ENCODE results near the gene SLC35F1. TPM values are rescaled to one million over a fixed set of nuclear protein-coding genes. Genes with fewer than 3 reads are reported as not detected.
A peak's percentile ranks its signal among the peaks of the same experiment; 100 is the strongest.

The SLC35F1 gene
- total RNA-seq, 1 donor from 2014 or later, result 0.23 TPM

DNA sequence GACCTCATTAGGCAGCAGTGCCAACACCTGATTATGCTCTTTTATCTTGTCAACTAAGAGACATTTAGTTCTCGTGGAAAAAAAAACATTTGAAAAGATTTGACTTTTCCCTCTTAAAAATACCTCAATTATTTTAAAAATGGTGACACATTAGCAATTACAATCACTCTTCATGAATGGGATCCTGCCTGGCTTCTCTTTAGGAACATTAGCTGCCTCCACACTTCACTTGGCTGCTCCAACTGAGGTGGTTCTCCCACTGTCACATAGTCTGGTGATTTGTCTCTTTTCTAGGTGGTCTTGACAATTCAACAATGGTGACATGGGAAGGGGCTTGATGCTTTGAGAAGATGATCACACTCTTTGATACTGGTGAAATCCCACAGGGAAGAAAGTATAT lies 26.2 kb upstream of the SLC35F1 start:
- Mint-ChIP-seq H3K4me3 (ENCODE audit: unreplicated experiment) (no peak overlapping the region), H3K9me3 (ENCODE audit: unreplicated experiment) (no peaks in the 10 kb centered on the region), H3K4me1 (ENCODE audit: unreplicated experiment) (no peaks in the 10 kb centered on the region), H3K27ac (ENCODE audit: unreplicated experiment) (no peak overlapping the region), H3K27me3 (ENCODE audit: unreplicated experiment) (no peaks in the 10 kb centered on the region), H3K36me3 (ENCODE audit: low read depth, unreplicated experiment) (no peaks in the 10 kb centered on the region)
- DNase-seq (ENCODE audit: low spot score), result no peak
- TF ChIP-seq, protein P1, sequence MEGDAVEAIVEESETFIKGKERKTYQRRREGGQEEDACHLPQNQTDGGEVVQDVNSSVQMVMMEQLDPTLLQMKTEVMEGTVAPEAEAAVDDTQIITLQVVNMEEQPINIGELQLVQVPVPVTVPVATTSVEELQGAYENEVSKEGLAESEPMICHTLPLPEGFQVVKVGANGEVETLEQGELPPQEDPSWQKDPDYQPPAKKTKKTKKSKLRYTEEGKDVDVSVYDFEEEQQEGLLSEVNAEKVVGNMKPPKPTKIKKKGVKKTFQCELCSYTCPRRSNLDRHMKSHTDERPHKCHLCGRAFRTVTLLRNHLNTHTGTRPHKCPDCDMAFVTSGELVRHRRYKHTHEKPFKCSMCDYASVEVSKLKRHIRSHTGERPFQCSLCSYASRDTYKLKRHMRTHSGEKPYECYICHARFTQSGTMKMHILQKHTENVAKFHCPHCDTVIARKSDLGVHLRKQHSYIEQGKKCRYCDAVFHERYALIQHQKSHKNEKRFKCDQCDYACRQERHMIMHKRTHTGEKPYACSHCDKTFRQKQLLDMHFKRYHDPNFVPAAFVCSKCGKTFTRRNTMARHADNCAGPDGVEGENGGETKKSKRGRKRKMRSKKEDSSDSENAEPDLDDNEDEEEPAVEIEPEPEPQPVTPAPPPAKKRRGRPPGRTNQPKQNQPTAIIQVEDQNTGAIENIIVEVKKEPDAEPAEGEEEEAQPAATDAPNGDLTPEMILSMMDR (IDR thresholded peaks at IDR 0.05; ENCODE audit: unreplicated experiment), result no peak

DNA sequence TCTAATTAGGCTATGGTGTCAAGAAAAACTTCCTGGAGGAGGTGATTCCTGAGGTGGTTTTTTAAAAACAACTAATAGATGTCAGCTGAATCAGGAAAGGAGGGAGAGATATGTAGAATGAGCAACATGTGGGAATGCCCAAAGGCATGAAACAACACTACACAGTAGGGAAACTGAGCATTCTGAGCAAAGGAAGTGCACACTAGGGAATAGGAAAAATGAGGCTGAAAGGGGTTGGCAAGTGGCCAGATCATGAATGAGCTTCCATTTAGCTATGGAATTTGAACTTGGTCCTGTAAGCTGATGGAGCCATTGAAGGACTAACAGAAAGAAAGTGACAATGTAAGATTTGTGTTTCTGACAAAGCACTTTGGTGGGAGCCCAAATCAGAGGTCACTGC lies 16.9 kb upstream of the SLC35F1 start:
- no peaks in the 10 kb centered on the region for H3K36me3 Mint-ChIP-seq (ENCODE audit: low read depth, unreplicated experiment)
- TF ChIP-seq, protein P1 (IDR thresholded peaks at IDR 0.05; ENCODE audit: unreplicated experiment), result no peak
- peaks cover 1% of the 10 kb centered on the region for H3K27me3 Mint-ChIP-seq (ENCODE audit: unreplicated experiment)
- H3K4me1 Mint-ChIP-seq (ENCODE audit: unreplicated experiment), result no peaks in the 10 kb centered on the region
- H3K4me3 Mint-ChIP-seq (ENCODE audit: unreplicated experiment), result no peak overlapping the region
- no peak overlapping the region for H3K27ac Mint-ChIP-seq (ENCODE audit: unreplicated experiment)
- no peaks in the 10 kb centered on the region for H3K9me3 Mint-ChIP-seq (ENCODE audit: unreplicated experiment)
- DNase-seq (ENCODE audit: low spot score), result no peak

DNA sequence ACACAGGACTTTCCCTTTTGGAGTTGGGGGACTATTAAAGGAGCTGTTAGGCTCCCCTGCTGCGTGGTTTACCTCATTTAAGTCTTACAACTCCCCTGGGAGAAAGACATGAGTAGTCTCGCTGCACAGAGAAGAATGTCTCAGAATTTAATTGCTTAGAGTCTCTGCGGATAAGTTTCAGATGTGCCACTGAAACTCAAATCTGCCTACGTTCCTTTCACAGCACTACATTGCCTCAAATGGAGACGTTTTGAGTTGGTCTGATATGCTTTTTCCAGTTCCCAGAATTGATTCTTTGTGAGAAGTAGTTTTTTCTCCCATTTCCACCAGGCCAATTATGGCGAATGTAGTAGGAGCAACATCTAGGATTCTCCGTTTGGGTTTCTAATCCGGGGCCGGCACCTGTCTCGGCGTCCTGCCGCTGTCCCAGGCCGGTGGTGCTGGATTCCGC lies 532 bp upstream of the SLC35F1 start:
- no peak for DNase-seq (ENCODE audit: low spot score)
- peaks cover 11% of the 10 kb centered on the region for H3K27me3 Mint-ChIP-seq (ENCODE audit: unreplicated experiment)
- no peaks in the 10 kb centered on the region for H3K9me3 Mint-ChIP-seq (ENCODE audit: unreplicated experiment)
- H3K4me3 Mint-ChIP-seq (ENCODE audit: unreplicated experiment), result peak overlapping the region; percentile 91
- no peaks in the 10 kb centered on the region for H3K36me3 Mint-ChIP-seq (ENCODE audit: low read depth, unreplicated experiment)
- TF ChIP-seq, protein P1 (IDR thresholded peaks at IDR 0.05; ENCODE audit: unreplicated experiment), result no peak
- peaks cover 9% of the 10 kb centered on the region for H3K4me1 Mint-ChIP-seq (ENCODE audit: unreplicated experiment)
- no peak overlapping the region for H3K27ac Mint-ChIP-seq (ENCODE audit: unreplicated experiment)

DNA sequence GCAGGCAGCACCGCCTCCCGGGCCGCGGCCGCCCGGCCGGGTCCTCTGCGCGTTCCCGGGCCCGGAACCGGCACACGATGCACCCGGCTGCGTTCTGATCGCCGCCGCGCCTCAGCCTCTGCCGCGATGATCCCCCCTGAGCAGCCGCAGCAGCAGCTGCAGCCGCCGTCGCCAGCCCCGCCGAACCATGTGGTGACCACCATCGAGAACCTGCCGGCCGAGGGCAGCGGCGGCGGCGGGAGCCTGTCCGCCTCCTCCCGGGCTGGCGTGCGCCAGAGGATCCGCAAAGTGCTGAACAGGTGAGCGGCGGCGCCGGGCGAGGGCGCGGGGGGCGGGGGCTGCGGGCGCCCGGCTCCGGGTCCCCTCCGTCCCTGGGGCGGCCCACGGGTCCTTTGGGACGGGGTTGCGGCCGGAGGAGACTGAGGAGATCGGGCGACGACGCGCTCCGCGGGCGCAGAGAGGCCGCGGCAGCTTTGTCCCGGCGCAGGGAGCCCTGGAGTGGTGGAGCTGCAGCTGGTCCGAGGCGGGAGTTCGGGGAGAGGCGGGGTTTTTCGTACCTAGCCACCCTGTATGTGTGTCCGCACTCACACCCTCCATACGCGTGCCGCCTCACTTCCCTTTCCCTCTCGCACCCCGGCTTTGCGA lies 659 bp downstream of the SLC35F1 start:
- Mint-ChIP-seq H3K27me3 (ENCODE audit: unreplicated experiment) (peaks cover 11% of the 10 kb centered on the region), H3K9me3 (ENCODE audit: unreplicated experiment) (no peaks in the 10 kb centered on the region), H3K36me3 (ENCODE audit: low read depth, unreplicated experiment) (no peaks in the 10 kb centered on the region), H3K27ac (ENCODE audit: unreplicated experiment) (no peak overlapping the region), H3K4me1 (ENCODE audit: unreplicated experiment) (peaks cover 9% of the 10 kb centered on the region), H3K4me3 (ENCODE audit: unreplicated experiment) (no peak overlapping the region)
- TF ChIP-seq, protein P1 (IDR thresholded peaks at IDR 0.05; ENCODE audit: unreplicated experiment), result no peak
- DNase-seq (ENCODE audit: low spot score), result peak; percentile 45

DNA sequence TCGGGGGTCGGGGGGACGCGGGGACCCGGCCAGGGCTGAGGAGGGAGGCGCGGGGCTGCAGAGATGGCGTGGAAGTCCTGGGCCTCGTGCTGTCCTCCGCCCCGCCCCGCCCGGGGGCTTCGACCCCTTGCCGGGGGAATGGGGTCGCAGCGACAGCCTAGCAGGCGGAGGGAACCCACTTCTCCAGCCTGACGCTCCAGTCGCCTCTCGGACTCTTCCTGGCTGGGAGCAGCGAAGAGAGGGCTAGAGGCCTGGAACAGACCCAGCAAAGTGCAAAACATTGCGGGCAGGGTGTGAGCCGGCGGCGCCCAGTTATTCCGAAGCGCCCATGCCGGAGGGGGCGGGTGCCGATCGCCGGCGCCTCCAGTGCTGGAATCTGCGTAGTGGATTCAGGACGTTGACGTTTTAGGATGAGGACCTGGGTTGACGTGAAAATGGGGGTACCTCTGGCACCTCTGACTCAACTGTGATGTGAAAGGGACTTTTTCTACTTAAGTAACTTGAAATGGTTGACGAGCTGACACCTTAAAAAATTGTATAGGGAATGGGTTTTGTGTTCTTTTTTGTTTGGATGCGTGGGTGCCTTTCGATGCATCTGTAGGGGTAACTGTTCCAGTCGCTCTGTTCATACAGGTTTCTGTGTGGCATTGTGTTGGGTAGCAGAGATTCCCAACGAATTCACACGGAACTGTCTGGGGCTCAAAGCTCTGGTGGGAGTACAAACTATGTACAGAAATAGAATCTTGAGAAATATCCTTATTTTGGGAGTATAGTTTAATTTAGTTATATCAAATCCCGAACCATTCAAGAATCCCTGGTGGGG lies 1.4 kb downstream of the SLC35F1 start:
- H3K4me3 Mint-ChIP-seq (ENCODE audit: unreplicated experiment), result peak overlapping the region; percentile 76
- peaks cover 9% of the 10 kb centered on the region for H3K4me1 Mint-ChIP-seq (ENCODE audit: unreplicated experiment)
- peaks cover 11% of the 10 kb centered on the region for H3K27me3 Mint-ChIP-seq (ENCODE audit: unreplicated experiment)
- TF ChIP-seq, protein P1 (IDR thresholded peaks at IDR 0.05; ENCODE audit: unreplicated experiment), result no peak
- no peak overlapping the region for H3K27ac Mint-ChIP-seq (ENCODE audit: unreplicated experiment)
- peak; percentile 12 for DNase-seq (ENCODE audit: low spot score)
- H3K36me3 Mint-ChIP-seq (ENCODE audit: low read depth, unreplicated experiment), result no peaks in the 10 kb centered on the region
- H3K9me3 Mint-ChIP-seq (ENCODE audit: unreplicated experiment), result no peaks in the 10 kb centered on the region
